HG03378 (cell line): ENCODE measurements around the gene TMEM203.

ENCODE experiments used
- ATAC-seq: cut with Tn5 transposase; IDR thresholded peaks from one replicate; pipeline ENCODE4 v1.9.1; 2021; ENCODE audit warnings: mild to moderate bottlenecking, moderate library complexity; ENCODE audit not compliant: unreplicated experiment

The TMEM203 gene

DNA sequence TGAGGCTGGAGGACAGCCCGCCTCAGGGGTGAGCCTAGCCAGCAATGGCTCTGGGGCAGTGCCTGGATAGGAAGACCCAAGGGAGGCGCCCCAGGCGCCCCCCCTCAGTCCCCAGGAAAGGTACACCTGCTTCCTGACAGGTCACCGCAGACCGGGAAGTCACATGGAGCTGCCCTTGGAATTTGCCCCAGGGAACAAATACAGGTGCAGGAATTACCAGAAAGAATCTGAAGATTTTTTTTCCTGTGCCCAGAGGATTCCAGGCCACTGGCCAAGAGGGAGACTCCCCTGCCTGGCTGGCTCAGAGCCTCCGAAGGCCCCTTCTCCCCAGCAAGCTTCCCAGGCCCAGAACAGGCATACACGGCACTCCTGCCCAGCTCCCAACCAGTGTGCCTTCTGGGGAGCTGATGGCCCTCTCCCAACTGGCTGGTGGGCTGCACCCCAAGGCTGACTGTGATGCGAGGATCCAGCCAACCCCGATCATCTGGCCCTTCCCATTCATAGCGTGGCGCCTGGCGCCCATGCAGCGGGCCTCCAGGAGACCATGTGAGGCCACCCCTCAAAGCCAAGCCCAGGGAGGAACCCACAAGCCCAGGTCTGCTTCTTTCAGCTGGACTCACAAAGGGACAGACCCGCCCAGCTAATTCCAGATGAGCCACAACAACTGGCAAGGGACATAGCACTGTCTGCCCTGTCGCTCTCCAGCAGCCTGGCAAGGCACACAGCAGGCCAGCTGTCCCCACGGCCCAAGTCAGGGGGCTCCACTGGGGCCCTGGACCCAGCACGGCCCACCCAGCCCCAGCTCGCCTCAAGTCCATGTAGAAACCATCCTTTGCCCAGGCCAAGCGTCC, 7.2 kb downstream of the TMEM203 start:
- ATAC-seq = no peak

DNA sequence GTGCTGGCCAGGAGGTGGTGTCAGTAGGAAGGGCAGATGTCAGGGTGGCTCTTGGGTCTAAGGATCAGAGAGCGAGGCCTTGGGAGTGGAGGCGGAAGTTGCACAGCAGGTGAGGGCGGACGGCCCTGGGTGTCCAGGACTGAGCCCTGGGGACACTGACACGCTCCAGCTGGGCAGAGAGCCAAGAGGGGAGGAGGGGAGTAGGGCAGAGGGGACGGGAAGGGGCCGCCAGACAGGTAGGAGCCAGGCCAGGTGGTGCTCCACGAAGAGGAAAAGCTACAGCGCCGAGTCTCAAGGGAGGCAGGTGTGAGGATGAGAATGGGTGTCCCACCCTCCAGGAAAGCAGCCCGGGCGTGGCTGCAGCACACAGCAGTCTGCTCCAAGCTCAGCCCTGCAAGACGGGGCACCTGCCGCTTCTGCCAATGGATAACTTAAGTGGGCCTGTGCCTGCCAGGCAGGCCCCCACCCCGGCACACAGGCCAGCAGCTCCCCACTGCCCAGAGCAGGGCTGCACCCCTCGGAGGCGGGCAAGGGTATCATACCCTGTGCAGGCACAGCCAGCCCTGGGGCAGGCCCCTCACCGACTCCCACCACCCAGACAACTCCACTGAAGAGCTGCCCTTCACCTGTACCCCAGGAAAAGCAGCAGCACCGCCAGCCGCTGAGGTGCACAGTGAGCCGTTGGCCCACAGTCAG, 9.8 kb downstream of the TMEM203 start:
- no peak for ATAC-seq

- ATAC-seq = no peak
These were observed 10.5 kb downstream of the TMEM203 start for GRCh38 chr9:137194909-137195308.

- ATAC-seq = no peak
These were observed 11.1 kb downstream of the TMEM203 start for GRCh38 chr9:137194388-137194787.

DNA sequence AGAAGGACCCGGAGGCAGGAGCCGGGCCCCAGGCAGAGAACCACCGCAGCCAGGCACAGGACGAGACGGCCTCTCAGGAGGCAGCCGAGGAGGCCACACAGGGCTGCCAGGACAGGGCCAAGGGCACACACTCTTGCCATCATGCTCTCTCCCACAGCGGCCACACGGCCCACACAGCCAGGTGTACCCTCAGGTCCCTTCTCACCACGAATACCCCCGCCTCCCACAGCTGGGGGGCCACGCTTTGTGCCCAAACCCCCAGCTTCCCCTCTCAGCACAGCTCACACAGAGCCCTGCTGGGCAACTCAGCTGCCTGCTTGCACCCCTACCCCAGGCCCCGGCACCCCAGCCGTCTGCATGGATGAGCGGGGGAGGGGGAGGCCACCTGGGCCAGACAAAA, 11.7 kb downstream of the TMEM203 start:
- no peak for ATAC-seq

DNA sequence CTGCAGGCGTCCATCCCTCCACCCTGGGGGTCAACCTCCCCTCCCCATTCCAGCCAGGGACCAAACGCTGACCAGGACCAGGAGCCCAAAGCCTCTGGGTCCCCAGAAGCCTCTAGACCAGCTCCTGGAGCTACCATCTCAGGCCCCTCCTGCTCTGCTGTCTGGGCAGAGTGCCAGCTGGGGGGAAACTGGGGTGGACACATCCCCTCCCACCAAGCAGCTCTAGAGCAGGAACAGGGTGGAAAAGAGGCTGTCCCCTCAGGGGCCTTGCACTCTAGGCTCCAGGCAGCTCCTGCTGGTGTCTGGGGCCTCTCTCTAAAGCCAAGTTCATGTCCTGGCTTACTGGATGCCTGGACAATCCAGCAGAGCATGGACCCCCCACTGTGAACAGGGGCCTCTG, 12.6 kb downstream of the TMEM203 start:
- ATAC-seq = no peak

DNA sequence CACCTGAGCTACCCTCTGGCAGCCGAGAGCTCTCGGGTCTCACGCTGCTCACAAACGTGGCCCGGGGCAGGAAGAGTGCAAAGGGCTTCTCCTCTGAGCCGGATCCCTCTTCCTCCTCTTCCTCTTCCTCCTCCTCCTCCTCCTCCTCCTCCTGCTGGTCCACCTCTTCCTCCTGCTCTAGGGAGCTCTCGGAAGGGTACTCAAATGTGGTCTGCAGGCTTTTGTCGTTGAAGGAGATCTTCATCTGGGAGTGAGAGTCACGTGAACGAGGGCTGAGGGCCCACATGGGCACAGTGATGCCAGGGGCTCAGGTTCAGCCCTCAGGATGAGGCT, 13.0 kb downstream of the TMEM203 start:
- ATAC-seq = no peak

- no peak for ATAC-seq
These were observed 13.6 kb downstream of the TMEM203 start for GRCh38 chr9:137191691-137192447.

DNA sequence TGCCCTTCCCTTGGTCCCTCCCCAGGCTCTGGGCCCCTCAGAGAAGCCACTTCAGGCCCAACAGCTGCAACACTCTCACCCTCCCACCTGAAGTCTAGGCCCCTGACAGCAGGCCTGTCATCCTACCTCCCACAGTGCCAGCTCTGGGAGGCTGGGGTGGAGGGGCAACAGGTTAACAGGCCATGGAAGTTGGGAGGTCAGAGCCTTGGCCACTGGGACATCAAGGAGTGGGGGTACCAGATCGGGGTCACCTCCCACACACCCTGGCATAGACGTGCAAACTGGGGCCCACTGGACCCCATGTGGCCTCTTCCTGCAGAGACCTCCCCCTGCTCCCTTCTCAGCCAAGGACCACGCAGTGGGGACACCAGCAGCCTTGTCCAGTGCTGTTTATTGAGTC, 14.2 kb downstream of the TMEM203 start:
- no peak for ATAC-seq

GRCh38 chr9:137190315-137190856, 15.1 kb downstream of the TMEM203 start:
- no peak for ATAC-seq

DNA sequence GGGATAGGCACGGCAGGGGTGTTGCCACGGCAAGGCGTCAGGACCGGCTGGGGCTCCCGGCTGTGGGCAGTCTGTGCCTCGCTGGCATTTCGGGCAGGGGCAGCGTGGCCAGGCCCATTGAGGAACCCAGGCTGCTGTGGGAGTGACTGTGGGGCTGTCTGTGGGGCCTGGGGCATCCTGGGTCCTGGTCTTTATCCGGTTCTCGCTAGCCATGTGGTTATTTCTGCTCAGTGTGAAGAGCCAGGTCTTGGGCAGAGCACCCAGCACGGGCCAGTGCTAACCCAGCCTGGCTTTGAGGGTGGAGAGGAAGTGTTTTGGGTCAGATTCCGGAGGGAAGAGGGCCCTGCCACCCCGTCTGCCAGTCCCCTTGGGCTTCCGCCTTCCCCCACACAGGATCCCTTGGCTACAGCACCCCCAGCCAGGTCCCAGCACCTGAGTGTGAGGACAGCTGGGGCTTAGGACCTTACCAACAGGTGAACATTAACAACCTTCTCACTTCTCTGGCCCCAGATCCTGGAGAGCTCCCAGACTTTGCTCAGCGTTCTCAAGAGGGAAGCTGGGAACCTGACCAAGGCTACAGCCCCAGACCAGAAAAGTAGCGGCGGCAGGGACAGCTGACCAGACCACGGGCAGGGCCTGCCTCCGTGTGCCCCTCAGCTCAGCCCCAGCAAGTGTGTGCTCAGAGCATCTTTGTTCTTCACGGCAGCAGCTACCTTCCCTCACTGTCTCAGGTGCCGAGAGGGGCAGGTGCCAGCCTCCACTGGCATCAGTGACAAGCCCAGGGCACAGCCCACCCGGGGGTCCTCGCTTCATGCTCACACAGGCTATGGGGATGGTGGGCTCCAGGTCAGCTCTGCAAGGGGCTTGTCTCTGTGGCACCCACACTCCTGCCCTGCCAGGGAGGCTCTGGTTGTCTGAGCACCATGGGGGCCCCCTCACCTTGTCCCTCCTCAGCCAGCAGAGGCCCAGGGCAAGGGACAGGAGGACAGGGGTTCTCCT, 15.9 kb downstream of the TMEM203 start:
- no peak for ATAC-seq

- peak; percentile 74 for ATAC-seq
These were observed 16.8 kb downstream of the TMEM203 start, which contains the start of the genes ANAPC2 and SSNA1 for GRCh38 chr9:137188490-137189296. Gene ANAPC2 (minus strand): TSS chr9:137188560. CDS start chr9:137188532, 28 bp downstream. Gene SSNA1 (plus strand): TSS chr9:137188676. CDS start chr9:137188727, 51 bp downstream.

- no peak for ATAC-seq
These were observed 17.4 kb downstream of the TMEM203 start for GRCh38 chr9:137188086-137188489.

DNA sequence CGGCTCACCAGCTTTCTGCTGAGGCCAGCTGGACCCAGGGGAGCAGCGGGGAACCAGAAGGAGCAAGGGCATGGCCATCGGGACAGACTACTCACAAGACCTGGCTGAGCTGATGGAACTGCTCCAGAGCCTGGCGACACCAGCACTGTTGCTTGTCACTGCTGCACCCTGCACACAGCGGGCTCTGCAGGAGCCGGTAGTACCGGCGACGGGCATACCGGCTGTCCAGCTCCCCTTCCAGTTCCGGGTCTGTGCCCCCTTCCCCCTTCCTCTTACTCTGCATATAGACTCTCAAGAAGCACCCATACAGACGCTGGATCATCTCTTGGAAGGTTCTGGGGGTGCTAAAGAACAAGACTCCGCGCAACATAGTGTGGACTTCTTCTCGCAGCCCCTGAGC, 18.1 kb downstream of the TMEM203 start:
- ATAC-seq = no peak

GRCh38 chr9:137186385-137186784, 19.1 kb downstream of the TMEM203 start:
- no peak for ATAC-seq

DNA sequence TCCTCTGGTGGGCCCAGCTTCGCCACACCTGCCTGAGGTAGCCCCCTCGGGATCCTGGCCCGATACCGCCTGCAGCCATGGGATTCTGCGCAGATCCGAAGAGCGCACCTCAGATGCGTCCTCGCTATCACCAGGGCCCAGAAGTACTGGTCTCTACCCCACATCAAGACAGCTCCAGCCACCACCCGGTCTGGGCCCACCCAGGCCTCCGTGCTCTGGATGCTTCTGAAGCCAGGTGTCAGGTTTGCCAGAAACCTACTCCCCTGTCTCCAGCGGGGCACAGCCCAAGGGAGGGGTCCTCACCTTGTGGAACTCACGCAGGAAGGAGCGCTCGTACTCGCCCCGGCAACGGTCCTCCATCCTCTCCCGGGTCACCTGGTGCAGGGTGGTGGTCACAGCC, 19.5 kb downstream of the TMEM203 start:
- ATAC-seq = no peak

DNA sequence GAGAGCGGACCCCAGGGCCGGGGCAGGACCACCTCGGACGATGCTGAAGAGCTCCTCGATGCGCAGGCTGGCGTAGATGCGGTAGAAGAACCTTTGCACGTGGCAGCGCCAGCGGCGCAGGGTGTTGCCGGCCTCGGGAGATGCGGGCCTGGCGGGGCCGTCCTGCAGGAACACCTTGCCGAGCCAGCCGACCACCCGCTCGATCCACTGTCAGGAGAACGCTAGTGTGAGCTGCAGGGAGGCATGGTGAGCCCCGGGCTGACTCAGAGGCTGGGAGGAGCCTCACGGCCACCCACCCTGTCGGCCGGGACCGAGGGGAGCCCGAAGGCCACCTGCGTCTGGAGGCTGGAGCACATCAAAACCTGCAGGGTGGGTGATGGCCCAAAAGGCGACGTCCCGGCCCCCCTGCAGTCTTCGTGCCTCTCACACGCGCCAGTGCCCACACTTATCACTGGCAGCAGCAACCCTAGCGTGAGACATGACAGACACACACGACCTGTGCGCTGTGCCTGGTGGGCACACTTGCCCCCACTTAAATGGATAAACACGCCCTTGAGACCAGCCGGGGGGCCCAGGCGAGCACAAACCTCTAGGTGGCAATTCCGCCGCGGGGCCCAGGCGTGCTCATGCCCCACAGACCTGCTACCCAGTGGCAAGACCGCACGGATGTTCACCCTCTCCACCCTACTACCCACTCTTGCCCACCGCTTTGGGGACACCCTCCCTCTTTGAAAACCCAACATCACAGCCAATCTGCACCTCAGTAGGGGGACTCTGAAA, 20.4 kb downstream of the TMEM203 start:
- ATAC-seq = no peak

- ATAC-seq = no peak
These were observed 21.4 kb downstream of the TMEM203 start for GRCh38 chr9:137183980-137184595.
